Jurkat, Clone E6-1 (cell line): ENCODE data around the gene SUSD4.
A peak's percentile ranks its signal among the peaks of the same experiment; 100 is the strongest.

Experiments
- DNase-seq: peaks from one replicate; pipeline ENCODE4 v3.0.0-alpha.2; 2011; ENCODE audit warnings: low read depth, low spot score
- H3K4me3 ChIP-seq: 2 replicates; pipeline ENCODE4 v1.5.1; 2011; ENCODE audit warnings: mild to moderate bottlenecking, low read length, control low read depth, moderate library complexity

SUSD4 gene

GRCh38 chr1:223208164-223209076, 155.6 kb downstream of the SUSD4 start:
- no peak overlapping the region for H3K4me3 ChIP-seq
- no peak for DNase-seq

- H3K4me3 ChIP-seq = no peak overlapping the region
- no peak for DNase-seq
These were observed 156.5 kb downstream of the SUSD4 start for GRCh38 chr1:223207293-223208066.

DNA sequence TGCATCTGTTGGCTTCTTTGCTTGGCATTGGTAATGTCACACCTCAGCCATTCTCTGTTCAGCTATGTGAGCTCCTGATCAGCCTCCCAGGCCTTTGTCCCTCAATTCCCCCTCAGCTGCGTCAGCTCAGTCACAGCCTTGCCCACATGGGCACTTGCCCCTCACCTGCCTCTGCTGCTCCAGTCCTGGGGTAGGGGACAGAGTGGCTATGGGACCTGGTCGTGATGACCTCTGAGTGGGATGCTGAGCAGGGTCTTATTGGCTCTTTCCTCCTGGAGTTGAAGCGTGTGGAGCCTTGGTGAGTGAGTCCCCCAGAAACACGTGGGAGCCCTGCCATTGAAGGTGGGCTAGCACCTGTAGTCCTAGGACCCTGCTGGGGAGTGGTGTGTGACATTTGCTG, 159.6 kb downstream of the SUSD4 start:
- H3K4me3 ChIP-seq = no peak overlapping the region
- DNase-seq = no peak

DNA sequence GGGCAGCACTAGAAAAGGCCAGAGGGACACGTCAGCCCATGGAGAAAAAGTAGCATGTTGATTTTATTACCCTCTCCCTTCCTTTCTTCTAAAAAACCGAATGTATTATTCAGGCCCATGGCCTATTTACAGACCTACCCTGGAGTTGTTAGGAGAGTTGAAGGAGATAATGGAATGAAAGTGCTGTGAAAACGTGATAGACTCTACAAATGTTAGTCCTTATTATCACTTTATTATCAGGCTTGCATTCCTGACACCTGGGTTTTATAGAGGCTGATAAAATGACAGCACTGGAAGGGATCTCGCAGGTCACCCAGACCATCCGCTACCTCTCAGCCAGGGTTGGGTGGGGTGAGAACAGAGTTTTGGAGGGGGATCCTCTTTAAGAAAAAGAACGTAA, 160.3 kb downstream of the SUSD4 start:
- H3K4me3 ChIP-seq = no peak overlapping the region
- no peak for DNase-seq

DNA sequence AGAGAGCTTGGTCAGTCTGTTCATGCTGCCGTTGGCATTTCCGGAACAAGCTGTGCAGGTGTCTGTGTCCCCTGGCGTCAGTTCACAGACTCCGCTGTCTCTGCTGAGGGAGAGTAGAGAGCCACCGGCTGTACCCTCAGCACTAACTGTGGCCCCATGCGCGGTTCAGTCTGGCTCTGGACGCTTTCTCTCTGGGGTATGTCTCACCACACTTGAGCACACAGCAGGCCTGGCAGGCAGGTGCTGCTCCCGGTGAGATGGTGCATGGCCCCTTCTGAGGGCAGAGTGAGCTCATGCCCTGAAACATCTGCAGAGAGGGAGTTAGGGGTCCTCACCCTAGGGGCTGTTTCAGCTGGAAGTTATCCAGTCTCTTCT, 161.0 kb downstream of the SUSD4 start:
- peak; percentile 60 for DNase-seq
- H3K4me3 ChIP-seq = no peak overlapping the region

- H3K4me3 ChIP-seq = no peak overlapping the region
- DNase-seq = no peak
These were observed 161.5 kb downstream of the SUSD4 start for GRCh38 chr1:223202376-223203033.

- DNase-seq = no peak
- H3K4me3 ChIP-seq = no peak overlapping the region
These were observed 162.0 kb downstream of the SUSD4 start for GRCh38 chr1:223201967-223202366.

DNA sequence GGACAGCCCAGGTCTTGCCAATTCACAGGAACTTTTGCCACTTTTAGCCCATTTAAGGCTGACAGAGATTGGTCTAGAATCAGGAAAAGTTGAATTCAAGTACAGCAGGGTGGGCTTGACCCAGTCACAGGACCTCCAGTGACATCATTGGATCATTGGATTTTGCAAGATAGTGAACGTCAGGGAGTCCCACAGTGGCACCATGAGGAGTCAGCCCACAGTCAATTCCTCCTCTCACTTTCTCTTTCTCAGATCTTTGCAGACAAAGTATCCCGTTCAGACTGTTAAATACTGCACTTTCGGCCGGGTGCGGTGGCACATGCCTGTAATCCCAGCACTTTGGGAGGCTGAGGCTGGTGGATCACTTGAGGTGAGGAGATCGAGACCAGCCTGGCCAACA, 163.1 kb downstream of the SUSD4 start:
- no peak overlapping the region for H3K4me3 ChIP-seq
- no peak for DNase-seq

- no peak overlapping the region for H3K4me3 ChIP-seq
- no peak for DNase-seq
These were observed 164.8 kb downstream of the SUSD4 start for GRCh38 chr1:223199094-223199647.

DNA sequence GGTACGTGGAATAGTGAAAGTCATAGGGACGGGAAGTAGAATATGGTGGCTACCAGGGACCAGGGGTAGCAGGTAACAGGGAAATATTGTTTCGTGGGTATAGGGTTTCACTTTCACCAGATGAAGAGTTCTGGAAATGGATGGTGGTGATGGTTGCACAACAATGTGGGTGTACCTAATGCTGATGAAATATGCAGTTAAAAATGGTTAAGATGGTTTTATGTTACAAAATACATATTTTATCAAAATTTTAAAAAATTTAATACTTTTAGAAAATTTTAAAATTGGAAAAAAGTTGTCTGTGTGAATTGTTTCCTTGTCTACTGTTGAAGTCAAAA, 165.4 kb downstream of the SUSD4 start:
- DNase-seq = no peak
- H3K4me3 ChIP-seq = no peak overlapping the region

DNA sequence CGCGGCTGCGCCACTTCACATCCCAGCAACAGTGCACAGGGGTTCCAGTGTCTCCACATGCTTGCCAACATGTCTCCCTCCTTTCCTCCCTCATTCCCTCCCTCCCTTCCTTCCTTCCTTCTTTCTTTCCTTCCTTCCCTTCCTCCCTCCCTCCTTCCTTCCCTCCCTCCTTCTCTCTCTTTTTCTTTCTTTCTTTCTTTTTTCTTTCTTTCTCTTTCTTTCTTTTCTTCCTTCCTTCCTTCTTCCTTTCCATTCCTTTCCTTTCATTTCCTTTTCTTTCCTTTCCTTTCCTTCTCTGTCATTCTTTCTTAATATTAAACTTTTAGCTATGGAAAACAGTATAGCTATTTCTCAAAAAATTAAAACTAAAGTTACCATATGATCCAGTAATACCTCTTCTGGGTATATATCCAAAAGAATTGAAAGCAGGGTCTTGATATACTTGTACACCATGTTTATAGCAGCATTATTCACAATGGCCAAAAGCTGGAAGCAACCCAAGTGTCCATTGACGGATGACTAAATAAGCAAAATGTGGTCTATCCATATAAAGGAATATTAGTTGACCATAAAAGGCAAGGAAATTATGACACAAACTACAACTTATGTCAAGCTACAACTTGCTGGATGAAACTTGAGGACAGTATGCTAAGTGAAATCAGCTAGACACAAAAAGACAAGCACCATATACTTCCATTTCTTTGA, 165.9 kb downstream of the SUSD4 start:
- no peak for DNase-seq
- no peak overlapping the region for H3K4me3 ChIP-seq

GRCh38 chr1:223189903-223190724, 173.9 kb downstream of the SUSD4 start:
- no peak overlapping the region for H3K4me3 ChIP-seq
- peak; percentile 69 for DNase-seq

- H3K4me3 ChIP-seq = no peak overlapping the region
- no peak for DNase-seq
These were observed 174.5 kb downstream of the SUSD4 start for GRCh38 chr1:223189525-223189902.

DNA sequence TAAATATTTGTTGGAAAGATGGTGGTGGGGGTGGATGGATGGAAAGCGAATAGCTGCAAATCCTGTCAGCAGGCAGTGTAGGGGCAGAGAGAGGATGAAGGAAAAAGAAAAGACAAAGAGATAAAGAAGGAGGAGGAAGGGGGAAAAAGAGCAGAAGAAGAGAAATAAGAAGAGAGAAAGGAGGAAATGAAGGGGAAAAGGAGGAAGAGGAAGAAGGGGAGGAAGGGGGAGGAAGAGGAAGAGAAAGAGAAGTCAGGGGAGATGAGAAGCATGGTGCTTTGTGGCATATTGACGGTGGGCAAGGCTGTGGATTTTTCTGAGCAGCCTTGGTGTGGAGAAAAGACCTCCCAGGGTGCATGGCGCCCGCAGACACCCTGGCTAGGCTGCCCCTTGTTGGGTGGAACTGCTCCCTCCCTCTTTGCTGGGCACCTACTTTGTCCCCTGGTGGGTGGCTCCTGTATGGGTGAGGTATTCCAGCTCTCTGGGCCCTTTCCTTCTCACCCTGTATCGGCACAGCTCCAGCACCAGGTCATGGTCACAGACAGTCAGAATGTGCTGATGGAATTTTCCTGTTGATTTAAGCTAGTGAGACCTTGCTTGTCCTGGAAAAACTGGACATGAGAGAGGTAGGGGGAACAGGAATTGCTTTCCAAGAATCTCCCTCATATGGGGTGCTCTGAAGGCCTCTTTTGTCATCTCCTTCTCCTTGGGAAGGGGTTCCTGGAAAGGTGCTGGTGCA, 175.2 kb downstream of the SUSD4 start:
- DNase-seq = no peak

DNA sequence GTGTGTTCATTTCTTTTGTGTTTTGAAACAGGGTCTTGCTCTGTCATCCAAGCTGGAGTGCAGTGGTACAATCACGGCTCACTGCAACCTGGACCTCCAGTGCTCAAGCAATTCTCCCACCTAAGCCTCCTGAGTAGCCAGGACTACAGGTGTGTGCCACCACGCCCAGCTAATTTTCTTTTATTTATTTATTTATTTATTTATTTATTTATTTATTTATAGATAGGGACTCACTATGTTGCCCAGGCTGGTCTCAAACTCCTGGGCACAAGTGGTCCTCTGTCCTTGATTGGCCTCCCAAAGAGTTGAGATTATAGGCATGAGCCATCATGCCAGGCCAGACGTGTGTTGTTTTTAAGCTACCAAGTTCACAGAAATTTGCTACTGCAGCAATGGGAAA, 177.2 kb downstream of the SUSD4 start:
- H3K4me3 ChIP-seq = no peak overlapping the region
- no peak for DNase-seq

More for the DNA sequence above, 175.2 kb downstream of the SUSD4 start:
- no peak overlapping the region for H3K4me3 ChIP-seq

GRCh38 chr1:223183268-223183862, 180.6 kb downstream of the SUSD4 start:
- DNase-seq = no peak

GRCh38 chr1:223180731-223181321, 183.2 kb downstream of the SUSD4 start:
- no peak for DNase-seq
- no peak overlapping the region for H3K4me3 ChIP-seq

More at GRCh38 chr1:223183268-223183862, 180.6 kb downstream of the SUSD4 start:
- H3K4me3 ChIP-seq = no peak overlapping the region
